ENCODE results near the gene ARID1B.
A peak's percentile ranks its signal among the peaks of the same experiment; 100 is the strongest.

The ARID1B gene

DNA sequence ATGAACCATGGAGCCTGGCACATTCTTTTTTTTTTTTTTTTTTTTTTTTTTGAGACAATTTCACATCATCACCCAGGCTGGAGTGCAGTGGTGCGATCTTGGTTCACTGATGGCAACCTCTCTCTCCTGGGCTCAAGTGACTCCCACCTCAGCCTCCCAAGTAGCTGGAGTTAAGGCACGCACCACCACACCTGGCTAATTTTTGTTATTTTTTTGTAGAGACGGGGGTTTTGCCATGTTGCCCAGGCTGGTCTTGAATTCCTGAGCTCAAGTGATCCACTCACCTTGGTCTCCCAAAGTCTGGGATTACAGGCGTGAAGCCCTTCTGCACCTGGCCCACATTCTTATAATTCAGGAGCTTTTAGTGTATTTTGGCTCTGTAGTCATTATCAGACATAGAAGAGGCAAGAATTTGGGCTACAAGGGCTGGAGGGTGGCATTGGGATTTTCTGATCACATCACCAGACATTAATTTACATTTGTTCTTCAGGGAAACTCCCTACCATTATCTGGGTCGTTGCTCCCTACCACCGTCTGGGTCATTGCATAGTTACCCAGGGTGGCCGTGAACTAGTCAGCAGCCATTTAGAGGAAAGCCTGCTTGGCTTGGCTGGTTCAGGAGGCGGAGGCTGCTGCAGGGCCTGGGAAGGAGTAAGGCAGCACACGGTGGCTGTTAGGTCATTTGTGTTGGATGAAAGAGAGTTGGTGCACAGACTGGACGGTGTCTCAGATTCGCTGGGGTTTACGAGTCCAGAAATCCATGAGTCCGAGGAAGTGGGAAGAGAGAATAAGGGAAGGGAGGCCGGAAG lies 17.6 kb downstream of the ARID1B start:
- TF ChIP-seq CTCF (conservative IDR thresholded peaks at IDR 0.05; ENCODE audit: low read depth, low read length): no peak
- H3K4me3 ChIP-seq (ENCODE audit: low read depth, low read length): no peak overlapping the region
- no peak for DNase-seq (ENCODE audit: low read depth)

DNA sequence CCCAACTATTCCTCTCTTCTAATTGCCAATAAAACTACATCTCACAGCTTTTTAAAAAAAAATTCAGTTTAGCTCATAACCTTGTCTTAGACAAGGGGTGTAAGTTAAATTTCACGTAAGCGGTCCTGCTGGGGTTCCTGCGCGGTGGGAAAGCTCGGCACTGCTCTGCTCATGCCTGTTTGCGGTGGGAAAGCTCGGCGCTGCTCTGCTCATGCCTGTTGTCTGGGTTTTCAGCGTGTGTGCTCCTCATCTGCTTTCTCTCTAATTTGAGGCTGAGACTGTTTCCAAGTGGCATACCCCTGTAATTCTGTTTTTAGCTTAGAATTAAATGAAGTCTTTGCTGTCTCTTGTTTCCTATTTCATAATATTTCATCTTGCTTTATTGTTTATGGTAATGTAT lies 18.6 kb downstream of the ARID1B start:
- no peak for DNase-seq (ENCODE audit: low read depth)
- peak overlapping the region; percentile 39 for H3K4me3 ChIP-seq (ENCODE audit: low read depth, low read length)

DNA sequence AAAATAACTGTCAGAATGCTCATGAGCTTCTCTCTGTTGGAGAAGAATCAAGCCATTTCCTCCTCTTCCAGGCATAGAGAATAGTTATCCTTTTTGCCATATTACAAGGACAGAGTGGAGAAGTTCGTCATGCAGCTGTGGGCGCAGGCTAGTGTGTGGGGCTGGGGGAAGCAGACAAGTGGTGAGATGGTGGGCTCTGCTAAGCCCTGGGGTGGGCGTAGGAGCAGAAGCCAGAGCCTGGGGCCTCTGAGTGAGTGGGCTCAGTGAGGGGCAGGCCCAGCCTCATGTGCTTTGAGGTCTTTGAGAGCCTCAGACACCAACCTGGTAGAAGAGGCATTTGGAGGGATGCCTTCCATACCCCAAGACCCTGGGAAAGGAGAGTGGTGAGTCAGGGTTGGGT lies 19.4 kb downstream of the ARID1B start:
- no peak for TF ChIP-seq CTCF (conservative IDR thresholded peaks at IDR 0.05; ENCODE audit: low read depth, low read length)
- no peak for DNase-seq (ENCODE audit: low read depth)
- H3K4me3 ChIP-seq (ENCODE audit: low read depth, low read length): no peak overlapping the region

More for the DNA sequence above, 18.6 kb downstream of the ARID1B start:
- no peak for TF ChIP-seq CTCF (conservative IDR thresholded peaks at IDR 0.05; ENCODE audit: low read depth, low read length)

DNA sequence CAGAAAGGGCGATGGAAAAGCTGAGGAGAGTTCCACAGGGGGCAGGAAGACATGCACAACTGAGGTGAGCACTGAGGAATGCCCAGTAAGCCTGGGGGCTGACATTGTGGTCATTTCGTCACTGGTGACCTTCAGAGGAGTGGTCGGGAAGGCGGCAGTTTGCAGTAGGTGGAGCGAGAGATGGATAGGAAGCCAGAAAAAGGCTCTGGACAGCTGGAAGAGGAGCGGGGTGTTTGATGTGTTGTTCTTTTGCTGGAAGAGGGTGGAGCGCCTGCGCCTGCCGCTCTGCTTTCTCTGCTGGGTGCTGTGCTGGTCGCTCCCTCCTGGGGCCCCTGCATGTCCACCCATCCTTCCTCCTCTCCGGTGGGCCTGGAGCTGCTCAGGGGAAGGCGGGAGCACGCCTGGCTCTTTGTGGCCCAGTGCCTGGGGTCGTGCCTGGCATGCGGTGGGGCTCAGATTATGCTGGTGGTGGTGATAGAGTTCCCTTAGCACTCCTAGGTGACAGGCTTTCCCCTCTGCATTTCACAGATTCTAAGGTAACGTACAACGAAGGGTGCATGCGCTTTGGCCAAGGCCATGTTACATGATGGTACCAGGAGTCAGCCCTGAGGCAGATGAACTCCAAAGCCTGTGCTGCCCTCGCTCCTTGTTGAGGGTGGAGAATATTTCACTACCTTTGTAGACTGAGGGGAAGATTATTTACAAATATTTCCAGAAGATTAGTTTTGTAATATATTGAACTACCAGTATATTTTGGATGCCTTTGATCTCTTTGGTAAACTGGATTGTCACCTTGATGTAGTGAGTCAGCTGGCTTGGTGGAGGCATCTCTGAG lies 20.9 kb downstream of the ARID1B start:
- no peak for DNase-seq (ENCODE audit: low read depth)
- no peak overlapping the region for H3K4me3 ChIP-seq (ENCODE audit: low read depth, low read length)
- no peak for TF ChIP-seq CTCF (conservative IDR thresholded peaks at IDR 0.05; ENCODE audit: low read depth, low read length)

DNA sequence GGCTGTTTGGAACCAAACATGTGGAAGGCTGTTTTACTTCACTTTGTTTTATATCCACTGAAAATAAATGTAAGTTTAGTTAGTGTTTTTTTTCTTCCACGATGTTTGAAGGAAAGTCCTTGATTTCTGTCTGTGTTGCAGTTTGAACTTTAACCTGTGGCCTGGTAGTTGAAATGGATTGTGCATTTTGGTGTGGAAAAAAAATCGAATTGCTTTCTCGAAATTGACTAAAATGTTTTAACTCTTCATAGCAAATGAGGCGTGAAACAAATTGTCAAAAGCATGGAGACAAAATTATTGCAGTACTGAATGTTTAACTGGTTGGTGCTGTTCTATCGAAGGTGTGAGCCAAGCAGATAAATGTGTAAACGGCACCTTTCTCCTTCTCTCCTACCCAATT lies 24.5 kb downstream of the ARID1B start:
- no peak overlapping the region for H3K4me3 ChIP-seq (ENCODE audit: low read depth, low read length)
- no peak for DNase-seq (ENCODE audit: low read depth)
- no peak for TF ChIP-seq CTCF (conservative IDR thresholded peaks at IDR 0.05; ENCODE audit: low read depth, low read length)

GRCh38 chr6:156803353-156803752 lies 26.2 kb downstream of the ARID1B start:
- no peak for TF ChIP-seq CTCF (conservative IDR thresholded peaks at IDR 0.05; ENCODE audit: low read depth, low read length)
- no peak for DNase-seq (ENCODE audit: low read depth)
- H3K4me3 ChIP-seq (ENCODE audit: low read depth, low read length): no peak overlapping the region

Measured in choroid plexus epithelial cell (primary cell).